SH-SY5Y (cell line): ENCODE data around the gene CHD6.

ENCODE experiments used
- GATA2 ChIP-seq: IDR thresholded peaks from 2 replicates; pipeline ENCODE4 v1.6.1; 2011; ENCODE audit warnings: mild to moderate bottlenecking, low read depth, low read length
- GATA3 ChIP-seq: IDR thresholded peaks from 2 replicates; pipeline ENCODE4 v1.6.1; 2011; ENCODE audit warnings: low read depth, mild to moderate bottlenecking, low read length, moderate library complexity

CHD6 gene

GRCh38 chr20:41613321-41613720 lies 4.9 kb downstream of the CHD6 start:
- TF ChIP-seq GATA2 (no peak), GATA3 (no peak)

- TF ChIP-seq GATA2 (no peak), GATA3 (no peak)
Measured at GRCh38 chr20:41609474-41609873, 8.7 kb downstream of the CHD6 start.

GRCh38 chr20:41608606-41609005 lies 9.6 kb downstream of the CHD6 start:
- TF ChIP-seq GATA2 = no peak
- TF ChIP-seq GATA3 = no peak

GRCh38 chr20:41607791-41608190 lies 10.4 kb downstream of the CHD6 start:
- TF ChIP-seq GATA2 = no peak
- no peak for TF ChIP-seq GATA3

- no peak for TF ChIP-seq GATA2
- TF ChIP-seq GATA3 = no peak
Measured at GRCh38 chr20:41604002-41604401, 14.2 kb downstream of the CHD6 start.

GRCh38 chr20:41601742-41602141 lies 16.4 kb downstream of the CHD6 start:
- no peak for TF ChIP-seq GATA3
- no peak for TF ChIP-seq GATA2

- TF ChIP-seq GATA2 (no peak), GATA3 (no peak)
Measured at GRCh38 chr20:41600926-41601631, 17.1 kb downstream of the CHD6 start.

GRCh38 chr20:41599699-41600104 lies 18.5 kb downstream of the CHD6 start:
- no peak for TF ChIP-seq GATA2
- no peak for TF ChIP-seq GATA3

GRCh38 chr20:41598719-41599118 lies 19.5 kb downstream of the CHD6 start:
- no peak for TF ChIP-seq GATA2
- no peak for TF ChIP-seq GATA3

- TF ChIP-seq GATA3 (no peak), GATA2 (no peak)
Measured at GRCh38 chr20:41594514-41595322, 23.5 kb downstream of the CHD6 start.

- no peak for TF ChIP-seq GATA2
- no peak for TF ChIP-seq GATA3
Measured at GRCh38 chr20:41592516-41593216, 25.5 kb downstream of the CHD6 start.

- TF ChIP-seq GATA3 = no peak
Measured at GRCh38 chr20:41587956-41588355, 30.2 kb downstream of the CHD6 start.

GRCh38 chr20:41587523-41587922 lies 30.7 kb downstream of the CHD6 start:
- TF ChIP-seq GATA3 = no peak
- TF ChIP-seq GATA2 = no peak

GRCh38 chr20:41586772-41587171 lies 31.4 kb downstream of the CHD6 start:
- no peak for TF ChIP-seq GATA3
- TF ChIP-seq GATA2 = no peak
